Astrocyte of the cerebellum (primary cell): Measurements from ENCODE around the gene TMEM101.

Source experiments
- DNase-seq: peaks from one replicate; pipeline ENCODE4 v3.0.0-alpha.2; 2011; ENCODE audit warnings: low read depth
- H3K4me3 ChIP-seq: 2 replicates; pipeline ENCODE4 v1.5.1; 2011; ENCODE audit warnings: mild to moderate bottlenecking, low read depth, low read length, moderate library complexity
- CTCF ChIP-seq: IDR thresholded peaks from 2 replicates; pipeline ENCODE4 v1.5.1; 2012; ENCODE audit warnings: low read length, low read depth, moderate library complexity, mild to moderate bottlenecking; ENCODE audit errors: missing control alignments
- in situ Hi-C: cut with HindIII; loops from 2 replicates; pipeline ENCODE4 v1.10.0; 2017; ENCODE audit warnings: low sequenced_read_pairs

The TMEM101 gene

GRCh38 chr17:44014437-44015172, at the start of gene TMEM101:
TSS of gene TMEM101 (minus strand) at chr17:44014963. CDS start at chr17:44014952, 11 bp downstream.
- peak within 1 kb of the TSS; percentile 98 for H3K4me3 ChIP-seq
- TF ChIP-seq CTCF: no peak
- in situ Hi-C loops: loop anchor here (5.0 kb wide), 1 partner anchor 87 kb away; no protein-coding TSS in a partner anchor
- peak; percentile 90 for DNase-seq

- H3K4me3 ChIP-seq: no peak overlapping the region
- DNase-seq: no peak
- in situ Hi-C loops: no loop called here
- no peak for TF ChIP-seq CTCF
Observed at GRCh38 chr17:44063704-44064639, 49.2 kb upstream of the TMEM101 start.

GRCh38 chr17:44062871-44063270, 48.1 kb upstream of the TMEM101 start:
- in situ Hi-C loops: no loop called here
- no peak for DNase-seq
- TF ChIP-seq CTCF: no peak
- H3K4me3 ChIP-seq: no peak overlapping the region

GRCh38 chr17:44061446-44061845, 46.7 kb upstream of the TMEM101 start:
- in situ Hi-C loops: no loop called here
- no peak for TF ChIP-seq CTCF
- no peak overlapping the region for H3K4me3 ChIP-seq
- no peak for DNase-seq

DNA sequence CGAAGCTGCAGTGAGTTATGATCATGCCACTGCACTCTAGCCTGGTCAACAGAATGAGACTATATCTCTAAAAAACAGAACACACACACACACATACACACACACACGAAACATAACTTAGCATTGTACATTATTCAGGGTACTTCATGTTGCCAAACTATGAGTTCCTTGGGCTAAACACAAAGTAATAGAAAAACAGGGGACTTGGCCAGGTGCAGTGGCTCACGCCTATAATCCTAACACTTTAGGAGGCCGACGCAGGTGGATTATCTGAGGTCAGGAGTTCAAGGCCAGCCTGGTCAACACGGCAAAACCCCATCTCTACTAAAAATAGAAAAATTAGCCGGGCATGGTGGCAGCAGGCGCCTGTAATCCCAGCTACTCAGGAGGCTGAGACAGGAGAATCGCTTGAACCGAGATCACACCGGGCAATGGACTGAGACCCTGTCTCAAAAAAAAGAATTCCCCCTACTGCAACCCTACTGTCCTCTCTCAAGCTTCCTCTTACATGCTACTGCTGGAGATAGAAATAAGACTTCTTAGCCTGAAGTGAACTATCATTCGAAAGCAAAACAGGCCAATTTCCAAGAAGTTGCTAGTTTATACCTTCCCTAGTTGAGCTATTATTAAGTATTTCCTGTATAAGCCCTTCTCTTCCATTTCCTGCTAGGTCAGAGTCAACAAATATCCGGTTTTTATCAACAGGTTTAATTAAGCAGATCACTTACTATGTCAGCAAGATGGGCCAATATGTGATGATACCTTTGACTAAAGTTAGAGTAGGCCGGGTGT, 44.5 kb upstream of the TMEM101 start:
- H3K4me3 ChIP-seq: no peak overlapping the region
- no peak for DNase-seq
- in situ Hi-C loops: no loop called here
- TF ChIP-seq CTCF: no peak
